A549 (cell line): Measurements from ENCODE around the gene ZBTB46. TPM values are rescaled to one million over a fixed set of nuclear protein-coding genes. Genes with fewer than 3 reads are reported as not detected.

Experiments
- ATAC-seq, 2 experiments: fragments of 200-7000 bp in 1 of 2; fragments of >200 bp in 1 of 2; cut with Nextera tagmentation in 1 of 2; cut with Tn5 transposase in 1 of 2; 3 replicates each; pipeline versions ENCODE4 v1.8.0 to v1.9.1; 2018 to 2020; ENCODE audit warnings: mild to moderate bottlenecking in 1 of 2, moderate library complexity in 1 of 2
- CTCF ChIA-PET: fragments of 300-600 bp; sonication (Branson Sonifier 250); formaldehyde crosslinking; extraction: SDS; loops from one replicate; lab custom pipeline; 2021; ENCODE audit warnings: antibody characterized with exemption, inconsistent platforms; lab: Yijun Ruan, JAX
- POLR2A ChIA-PET: fragments of 350-600 bp; formaldehyde crosslinking; extraction: SDS; loops from one replicate; lab custom pipeline; 2021; ENCODE audit warnings: antibody characterized with exemption, inconsistent platforms; lab: Yijun Ruan, JAX
- DNase-seq, 2 experiments: peaks; one replicate each; pipeline versions ENCODE4 v3.0.0 to v3.0.0-alpha.2; 2011 to 2016; ENCODE audit warnings: low read depth in 1 of 2, low spot score in 1 of 2
- FAIRE-seq: peaks from 2 replicates; lab custom pipeline; 2011; peaks lifted over from hg19 to GRCh38; lab: Jason Lieb, UNC
- H3K27ac ChIP-seq, 2 experiments: fragments of >200 bp; sonication (Bioruptor Twin); formaldehyde crosslinking; 3 replicates each; pipeline ENCODE4 v1.5.1; 2016 to 2017
- H3K4me1 ChIP-seq: fragments of >200 bp; sonication (Bioruptor Twin); formaldehyde crosslinking; 3 replicates; pipeline ENCODE4 v1.6.1; 2016
- H3K4me2 ChIP-seq: fragments of >200 bp; sonication (Bioruptor Twin); formaldehyde crosslinking; 3 replicates; pipeline ENCODE4 v1.6.1; 2016
- H3K4me3 ChIP-seq: fragments of >200 bp; sonication (Bioruptor Twin); formaldehyde crosslinking; 3 replicates; pipeline ENCODE4 v1.5.1; 2016
- H3K9me3 ChIP-seq: fragments of >200 bp; sonication (Bioruptor Twin); formaldehyde crosslinking; 3 replicates; pipeline ENCODE4 v1.6.1; 2016
- BHLHE40 ChIP-seq: IDR thresholded peaks from 2 replicates; pipeline ENCODE4 v1.6.1; 2012; ENCODE audit warnings: low read depth, low read length, inconsistent platforms
- CBX8 ChIP-seq: fragments of 200-600 bp; sonication (generic); IDR thresholded peaks from 2 replicates; pipeline ENCODE4 v1.6.1; 2016
- CEBPB ChIP-seq, 2 experiments: fragments of >200 bp in 1 of 2; sonication (Bioruptor Twin) in 1 of 2; formaldehyde crosslinking in 1 of 2; IDR thresholded peaks; 2 replicates each; pipeline ENCODE4 v1.6.1; 2012 to 2016
- CHD2 ChIP-seq: fragments of 150-350 bp; IDR thresholded peaks from 2 replicates; pipeline ENCODE4 v1.6.1; 2014; ENCODE audit warnings: low read length; ENCODE audit not compliant: partially characterized antibody
- E2F6 ChIP-seq: IDR thresholded peaks from 2 replicates; pipeline ENCODE4 v1.6.1; 2012; ENCODE audit warnings: low read depth, borderline replicate concordance
- EHF ChIP-seq: fragments of 250-450 bp; sonication (Bioruptor Pico); IDR thresholded peaks from 2 replicates; pipeline ENCODE4 v1.5.0; 2020; ENCODE audit warnings: mild to moderate bottlenecking
- EP300 ChIP-seq, 2 experiments: fragments of >200 bp; sonication (Bioruptor Twin); formaldehyde crosslinking; IDR thresholded peaks; 2 replicates in 1 of 2; 3 replicates in 1 of 2; pipeline ENCODE4 v1.6.1; 2016 to 2017
- ESRRA ChIP-seq: fragments of 150-350 bp; IDR thresholded peaks from 2 replicates; pipeline ENCODE4 v1.6.1; 2014; ENCODE audit warnings: mild to moderate bottlenecking, low read length, borderline replicate concordance
- FOXS1 ChIP-seq: fragments of 250-450 bp; sonication (Bioruptor Pico); IDR thresholded peaks from 2 replicates; pipeline ENCODE4 v1.5.0; 2020; ENCODE audit warnings: mild to moderate bottlenecking, moderate library complexity
- HDAC2 ChIP-seq: fragments of 200-600 bp; sonication (generic); IDR thresholded peaks from 2 replicates; pipeline ENCODE4 v1.6.1; 2016
- HOXA7 ChIP-seq: fragments of 250-450 bp; sonication (Bioruptor Pico); IDR thresholded peaks from 2 replicates; pipeline ENCODE4 v1.5.0; 2020; ENCODE audit warnings: mild to moderate bottlenecking, moderate library complexity
- HOXB13 ChIP-seq: fragments of 250-450 bp; sonication (Bioruptor Pico); IDR thresholded peaks from 2 replicates; pipeline ENCODE4 v1.5.0; 2020; ENCODE audit warnings: low read depth, mild to moderate bottlenecking, moderate library complexity
- JUNB ChIP-seq: fragments of >200 bp; sonication (Bioruptor Twin); formaldehyde crosslinking; IDR thresholded peaks from 2 replicates; pipeline ENCODE4 v1.6.1; 2016
- MAFK ChIP-seq: fragments of 450-650 bp; IDR thresholded peaks from 2 replicates; pipeline ENCODE4 v1.6.1; 2014; ENCODE audit not compliant: partially characterized antibody
- NFE2L2 ChIP-seq: fragments of 150-350 bp; conservative IDR thresholded peaks from 2 replicates; pipeline ENCODE4 v1.6.1; 2014; ENCODE audit warnings: low read length
- NPAS2 ChIP-seq: fragments of 250-450 bp; sonication (Bioruptor Pico); IDR thresholded peaks from 2 replicates; pipeline ENCODE4 v1.8.0; 2022; ENCODE audit warnings: mild to moderate bottlenecking, moderate library complexity, borderline replicate concordance
- NR3C1 ChIP-seq: fragments of >200 bp; sonication (Bioruptor Twin); formaldehyde crosslinking; IDR thresholded peaks from 3 replicates; pipeline ENCODE4 v1.6.1; 2017
- POLR2AphosphoS2 ChIP-seq: conservative IDR thresholded peaks from 2 replicates; pipeline ENCODE4 v1.6.1; 2012; ENCODE audit warnings: low read length, improper control_type of control experiment, inconsistent platforms
- RAD21 ChIP-seq, 2 experiments: fragments of >200 bp in 1 of 2; sonication (Bioruptor Twin) in 1 of 2; formaldehyde crosslinking in 1 of 2; IDR thresholded peaks in 1 of 2; conservative IDR thresholded peaks in 1 of 2; 2 replicates in 1 of 2; 3 replicates in 1 of 2; pipeline ENCODE4 v1.6.1; 2012 to 2018; ENCODE audit warnings: inconsistent platforms in 1 of 2
- RARB ChIP-seq: fragments of 250-450 bp; sonication (Bioruptor Pico); IDR thresholded peaks from 2 replicates; pipeline ENCODE4 v1.8.0; 2021; ENCODE audit warnings: mild to moderate bottlenecking, moderate library complexity
- RNF2 ChIP-seq: fragments of 200-600 bp; sonication (generic); IDR thresholded peaks from 2 replicates; pipeline ENCODE4 v1.6.1; 2016; ENCODE audit warnings: low read depth, mild to moderate bottlenecking, antibody characterized with exemption, moderate library complexity, borderline replicate concordance
- SREBF2 ChIP-seq: fragments of 450-650 bp; IDR thresholded peaks from 2 replicates; pipeline ENCODE4 v1.6.1; 2014; ENCODE audit warnings: mild to moderate bottlenecking, moderate library complexity
- ZC3H11A ChIP-seq: fragments of 450-650 bp; IDR thresholded peaks from 2 replicates; pipeline ENCODE4 v1.6.1; 2014; ENCODE audit warnings: antibody characterized with exemption, mild to moderate bottlenecking
- WGBS: methylation state at CpG from one replicate; pipeline ENCODE4 v1.1.6; 2017; ENCODE audit errors: missing lambda C conversion rate; 5-methylcytosine and 5-hydroxymethylcytosine counted together
- polyA plus RNA-seq, 4 experiments: library from polyadenylated mRNA; depleted of rRNA in 3 of 4; stranded (reverse); fragments of >200 nt; fragmentation: RNase III in 1 of 4; extraction: RNeasy Plus Mini Kit Qiagen cat#74134 plus additional on column Dnase treatment in 1 of 4; gene quantifications; 2 replicates in 3 of 4; 3 replicates in 1 of 4; pipeline ENCODE4 v1.2.3, GENCODE V29; 2011 to 2017
- TF ChIP-seq, protein P1 (sequence below): IDR thresholded peaks from 2 replicates; pipeline ENCODE4 v1.6.1; 2012
- TF ChIP-seq, protein P2 (sequence below): fragments of >200 bp; sonication (Bioruptor Twin); formaldehyde crosslinking; IDR thresholded peaks from 2 replicates; pipeline ENCODE4 v1.6.1; 2016
- TF ChIP-seq, protein P3 (sequence below): fragments of >200 bp; sonication (Bioruptor Twin); formaldehyde crosslinking; IDR thresholded peaks from 3 replicates; pipeline ENCODE4 v1.5.1; 2016
- TF ChIP-seq, protein P4 (sequence below): fragments of 200-600 bp; sonication (generic); IDR thresholded peaks from 2 replicates; pipeline ENCODE4 v1.6.1; 2016; ENCODE audit warnings: antibody characterized with exemption, mild to moderate bottlenecking, moderate library complexity

The ZBTB46 gene
- polyA plus RNA-seq, 2 of the 4 experiments (the other 2 are of a cell fraction) = 0.17 to 0.43 TPM

DNA sequence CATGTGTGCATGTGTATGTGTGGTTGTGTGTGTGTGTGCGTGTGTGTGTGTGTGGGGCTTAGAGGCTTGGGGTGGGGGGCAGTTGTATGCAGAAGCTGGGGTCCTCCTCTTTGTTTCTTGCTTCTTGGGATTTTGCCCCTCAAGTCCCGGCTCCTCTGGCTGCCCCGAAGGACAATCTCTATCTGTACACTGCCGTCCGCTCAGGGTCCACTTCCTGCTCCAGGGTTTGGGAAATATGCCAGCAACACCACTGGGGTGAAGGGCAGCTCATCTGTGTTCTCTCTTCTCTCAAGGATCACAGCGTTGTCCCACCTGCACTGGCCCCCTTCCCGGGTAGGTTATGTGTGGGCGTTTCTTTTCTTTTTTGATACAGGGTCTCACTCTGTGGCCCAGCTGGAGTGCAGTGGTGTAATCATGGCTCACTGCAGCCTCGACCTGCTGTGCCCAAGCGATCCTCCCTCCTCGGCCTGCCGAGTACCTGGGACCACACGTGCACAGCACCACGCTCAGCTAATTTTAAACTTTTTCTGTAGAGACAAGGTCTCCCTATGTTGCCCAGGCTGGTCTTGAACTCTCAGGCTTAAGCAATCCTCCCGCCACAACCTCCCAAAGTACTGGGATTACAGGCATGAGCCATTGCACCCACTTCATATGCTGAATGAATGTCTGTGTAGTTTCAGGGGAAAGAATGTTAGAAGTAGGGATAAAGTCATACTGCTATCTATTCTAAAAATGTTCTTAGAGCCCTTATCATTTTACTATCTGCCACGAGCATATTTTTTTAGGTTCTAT is 65.8 kb downstream of the ZBTB46 start (continued):
- TF ChIP-seq HDAC2 (no peak), NR3C1 (no peak), HOXA7 (CRISPR knock-in tag) (no peak)
- TF ChIP-seq, protein P1, sequence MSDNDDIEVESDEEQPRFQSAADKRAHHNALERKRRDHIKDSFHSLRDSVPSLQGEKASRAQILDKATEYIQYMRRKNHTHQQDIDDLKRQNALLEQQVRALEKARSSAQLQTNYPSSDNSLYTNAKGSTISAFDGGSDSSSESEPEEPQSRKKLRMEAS = no peak

- no peak overlapping the region for H3K4me2 ChIP-seq
- no peaks in the 10 kb centered on the region for H3K9me3 ChIP-seq
- ChIA-PET CTCF (interaction anchor here (0.7 to 2.4 kb wide), 2 partner anchors 16 to 59 kb away, joined by 5 to 8 read pairs; no protein-coding TSS in a partner anchor), POLR2A (no interaction called here)
- H3K4me1 ChIP-seq = no peaks in the 10 kb centered on the region
- H3K4me3 ChIP-seq = no peak overlapping the region
- ATAC-seq = no peak
- 77% methylated on average over 7 of the region's 7 CpGs for WGBS
- FAIRE-seq = no peak
- H3K27ac ChIP-seq = no peak overlapping the region
- DNase-seq = no peak
- TF ChIP-seq E2F6 = no peak
- TF ChIP-seq EHF = no peak
Observed at GRCh38 chr20:63759377-63759901, 71.6 kb downstream of the ZBTB46 start.

- WGBS = 76% methylated on average over 3 of the region's 7 CpGs
- no peak for DNase-seq
- no peak overlapping the region for H3K4me2 ChIP-seq
- no peak for ATAC-seq
- no peak for FAIRE-seq
- CTCF ChIA-PET = no interaction called here
- no peak overlapping the region for H3K27ac ChIP-seq
- TF ChIP-seq ZC3H11A = no peak
- TF ChIP-seq EP300 (IDR thresholded peaks at IDR 0.05) = no peak
- TF ChIP-seq POLR2AphosphoS2 = no peak
- POLR2A ChIA-PET = no interaction called here
- H3K4me1 ChIP-seq = no peaks in the 10 kb centered on the region
- H3K9me3 ChIP-seq = no peaks in the 10 kb centered on the region
- H3K4me3 ChIP-seq = no peak overlapping the region
Observed at GRCh38 chr20:63758152-63758551, 72.9 kb downstream of the ZBTB46 start.

DNA sequence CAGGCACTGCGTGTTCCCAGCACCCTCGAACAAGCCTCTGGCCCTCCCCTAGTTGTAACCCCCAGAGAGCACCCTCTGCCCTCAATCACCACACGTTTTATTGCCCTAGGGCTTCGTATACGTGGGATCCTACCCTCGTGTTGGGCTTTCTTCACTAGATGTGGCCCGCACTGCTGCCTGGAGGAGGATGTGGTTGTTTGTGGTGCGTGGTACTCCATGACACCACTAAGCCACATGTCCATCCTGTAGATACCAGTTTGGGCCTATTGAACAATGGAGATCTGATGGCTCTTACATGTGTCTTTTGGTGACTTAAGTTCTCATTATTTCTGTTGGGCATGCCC is 74.4 kb downstream of the ZBTB46 start:
- H3K4me1 ChIP-seq = no peaks in the 10 kb centered on the region
- TF ChIP-seq BHLHE40 (no peak), RNF2 (no peak), HDAC2 (no peak), NPAS2 (CRISPR knock-in tag) (no peak), NFE2L2 (no peak), MAFK (no peak), RAD21 (conservative IDR thresholded peaks at IDR 0.05 in 1 of 2, IDR thresholded peaks at IDR 0.05 in 1 of 2) (no peak), ESRRA (no peak), HOXB13 (CRISPR knock-in tag) (no peak), CBX8 (no peak), EHF (no peak), SREBF2 (no peak), RARB (no peak), CHD2 (no peak), CEBPB (IDR thresholded peaks at IDR 0.05) (no peak), JUNB (no peak), FOXS1 (CRISPR knock-in tag) (no peak)
- TF ChIP-seq, protein P2, sequence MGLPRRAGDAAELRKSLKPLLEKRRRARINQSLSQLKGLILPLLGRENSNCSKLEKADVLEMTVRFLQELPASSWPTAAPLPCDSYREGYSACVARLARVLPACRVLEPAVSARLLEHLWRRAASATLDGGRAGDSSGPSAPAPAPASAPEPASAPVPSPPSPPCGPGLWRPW = no peak
- TF ChIP-seq, protein P3, sequence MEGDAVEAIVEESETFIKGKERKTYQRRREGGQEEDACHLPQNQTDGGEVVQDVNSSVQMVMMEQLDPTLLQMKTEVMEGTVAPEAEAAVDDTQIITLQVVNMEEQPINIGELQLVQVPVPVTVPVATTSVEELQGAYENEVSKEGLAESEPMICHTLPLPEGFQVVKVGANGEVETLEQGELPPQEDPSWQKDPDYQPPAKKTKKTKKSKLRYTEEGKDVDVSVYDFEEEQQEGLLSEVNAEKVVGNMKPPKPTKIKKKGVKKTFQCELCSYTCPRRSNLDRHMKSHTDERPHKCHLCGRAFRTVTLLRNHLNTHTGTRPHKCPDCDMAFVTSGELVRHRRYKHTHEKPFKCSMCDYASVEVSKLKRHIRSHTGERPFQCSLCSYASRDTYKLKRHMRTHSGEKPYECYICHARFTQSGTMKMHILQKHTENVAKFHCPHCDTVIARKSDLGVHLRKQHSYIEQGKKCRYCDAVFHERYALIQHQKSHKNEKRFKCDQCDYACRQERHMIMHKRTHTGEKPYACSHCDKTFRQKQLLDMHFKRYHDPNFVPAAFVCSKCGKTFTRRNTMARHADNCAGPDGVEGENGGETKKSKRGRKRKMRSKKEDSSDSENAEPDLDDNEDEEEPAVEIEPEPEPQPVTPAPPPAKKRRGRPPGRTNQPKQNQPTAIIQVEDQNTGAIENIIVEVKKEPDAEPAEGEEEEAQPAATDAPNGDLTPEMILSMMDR = no peak
- TF ChIP-seq, protein P4, sequence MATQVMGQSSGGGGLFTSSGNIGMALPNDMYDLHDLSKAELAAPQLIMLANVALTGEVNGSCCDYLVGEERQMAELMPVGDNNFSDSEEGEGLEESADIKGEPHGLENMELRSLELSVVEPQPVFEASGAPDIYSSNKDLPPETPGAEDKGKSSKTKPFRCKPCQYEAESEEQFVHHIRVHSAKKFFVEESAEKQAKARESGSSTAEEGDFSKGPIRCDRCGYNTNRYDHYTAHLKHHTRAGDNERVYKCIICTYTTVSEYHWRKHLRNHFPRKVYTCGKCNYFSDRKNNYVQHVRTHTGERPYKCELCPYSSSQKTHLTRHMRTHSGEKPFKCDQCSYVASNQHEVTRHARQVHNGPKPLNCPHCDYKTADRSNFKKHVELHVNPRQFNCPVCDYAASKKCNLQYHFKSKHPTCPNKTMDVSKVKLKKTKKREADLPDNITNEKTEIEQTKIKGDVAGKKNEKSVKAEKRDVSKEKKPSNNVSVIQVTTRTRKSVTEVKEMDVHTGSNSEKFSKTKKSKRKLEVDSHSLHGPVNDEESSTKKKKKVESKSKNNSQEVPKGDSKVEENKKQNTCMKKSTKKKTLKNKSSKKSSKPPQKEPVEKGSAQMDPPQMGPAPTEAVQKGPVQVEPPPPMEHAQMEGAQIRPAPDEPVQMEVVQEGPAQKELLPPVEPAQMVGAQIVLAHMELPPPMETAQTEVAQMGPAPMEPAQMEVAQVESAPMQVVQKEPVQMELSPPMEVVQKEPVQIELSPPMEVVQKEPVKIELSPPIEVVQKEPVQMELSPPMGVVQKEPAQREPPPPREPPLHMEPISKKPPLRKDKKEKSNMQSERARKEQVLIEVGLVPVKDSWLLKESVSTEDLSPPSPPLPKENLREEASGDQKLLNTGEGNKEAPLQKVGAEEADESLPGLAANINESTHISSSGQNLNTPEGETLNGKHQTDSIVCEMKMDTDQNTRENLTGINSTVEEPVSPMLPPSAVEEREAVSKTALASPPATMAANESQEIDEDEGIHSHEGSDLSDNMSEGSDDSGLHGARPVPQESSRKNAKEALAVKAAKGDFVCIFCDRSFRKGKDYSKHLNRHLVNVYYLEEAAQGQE = no peak
- 54% methylated on average over 8 of the region's 8 CpGs for WGBS
- H3K9me3 ChIP-seq = no peaks in the 10 kb centered on the region
- POLR2A ChIA-PET = no interaction called here
- DNase-seq = no peak
- H3K4me3 ChIP-seq = no peak overlapping the region
- CTCF ChIA-PET = no interaction called here
- no peak overlapping the region for H3K27ac ChIP-seq
- no peak for ATAC-seq
- H3K4me2 ChIP-seq = no peak overlapping the region
- FAIRE-seq = no peak
